Psoas muscle (tissue), 8 donors: ENCODE measurements around the gene OTX2. TPM values are rescaled to one million over a fixed set of nuclear protein-coding genes. Genes with fewer than 3 reads are reported as not detected.
A peak's percentile ranks its signal among the peaks of the same experiment; 100 is the strongest.

Source experiments
- ATAC-seq, 4 donors: fragments of 200-7000 bp; cut with Tn5 transposase; one replicate each; pipeline ENCODE4 v1.9.1; 2020; ENCODE audit warnings: moderate library complexity in 3 of 4, mild to moderate bottlenecking in 2 of 4
- DNase-seq, 2 donors: peaks; one replicate each; pipeline ENCODE4 v3.0.0-alpha.2; 2020
- H3K27ac ChIP-seq: fragments of 200-600 bp; one replicate; pipeline ENCODE4 v1.8.0; 2022
- H3K27me3 ChIP-seq, 3 donors: fragments of 200-600 bp in 1 of 3; one replicate each; pipeline versions ENCODE4 v1.6.1 to v1.8.0; 2013 to 2022; ENCODE audit warnings: low read length in 2 of 3, mild to moderate bottlenecking in 2 of 3, moderate library complexity in 1 of 3; ENCODE audit not compliant: insufficient read depth in 3 of 3
- H3K36me3 ChIP-seq, 2 donors: fragments of 200-600 bp in 1 of 2; one replicate each; pipeline versions ENCODE4 v1.6.1 to v1.8.0; 2013 to 2022; ENCODE audit warnings: low read depth in 1 of 2, mild to moderate bottlenecking in 1 of 2, moderate library complexity in 1 of 2; ENCODE audit not compliant: insufficient read depth in 1 of 2
- H3K4me1 ChIP-seq: fragments of 200-600 bp; one replicate; pipeline ENCODE4 v1.8.0; 2022
- H3K4me3 ChIP-seq: fragments of 200-600 bp; one replicate; pipeline ENCODE4 v1.8.0; 2022; ENCODE audit warnings: mild to moderate bottlenecking
- H3K9me3 ChIP-seq: fragments of 200-600 bp; one replicate; pipeline ENCODE4 v1.8.0; 2022
- CTCF ChIP-seq: fragments of 200-600 bp; IDR thresholded peaks from one replicate; pipeline ENCODE4 v1.8.0; 2022; ENCODE audit warnings: antibody characterized with exemption
- WGBS, 3 donors: extraction: QIAGEN DNeasy Blood & Tissue Kit; methylation state at CpG; one replicate each; pipeline versions ENCODE4 v1.1.6 to v1.1.7; 2013; 5-methylcytosine and 5-hydroxymethylcytosine counted together
- intact Hi-C, 2 donors: fragments of 100-400 bp; cut with DNase I; formaldehyde crosslinking; loops; one replicate each; pipeline versions ENCODE4 v1.11.0 to v1.14.2; 2022
- polyA plus RNA-seq, 3 donors: library from polyadenylated mRNA; stranded (reverse); fragments of 200-250 nt; gene quantifications; one replicate each; pipeline ENCODE4 v1.2.3, GENCODE V29; 2013
- total RNA-seq, 4 donors: library from RNA; stranded (reverse); fragmentation: NEBNext Ultra II Directional in 2 of 4; extraction: Animal tissue kit (Norgen Biotek cat#: 25700) in 2 of 4; gene quantifications; one replicate each; pipeline versions ENCODE4 v1.2.1 to v1.2.4, GENCODE V29; 2021 to 2023
- donor health status: healthy with polysubstance abuse.
- donor health status: DM: no; HTN: no; CAD: no; lungs with moderate emphysema.
- donor health status: Bipolar disorder and iron deficiency.
- donor health status: healthy.
- donor health status: DM: yes; HTN: yes; CAD: no.
- donor health status: DM: no; HTN: no; CAD: no.
- donor health status: DM: no; HTN: no; CAD: no.
- donor health status: DM: yes; HTN: yes; CAD: no.

OTX2 gene
- total and polyA plus RNA-seq, 7 donors, result not detected

GRCh38 chr14:56808110-56808382 lies 2.2 kb downstream of the OTX2 start:
- TF ChIP-seq CTCF, result no peak
- 1 to 3% (median 2%) methylated on average over 16 of the region's 16 CpGs for WGBS, 3 donors
- peak overlapping the region; percentile 52 for H3K4me3 ChIP-seq
- no peaks in the 10 kb centered on the region for H3K36me3 ChIP-seq
- DNase-seq (no peak), ATAC-seq (no peak)
- H3K27ac ChIP-seq, result no peak overlapping the region
- H3K27me3 ChIP-seq, result peaks cover 9 to 99% (median 62%) of the 10 kb centered on the region in 3 donors
- peaks cover 7% of the 10 kb centered on the region for H3K4me1 ChIP-seq
- H3K9me3 ChIP-seq, result no peaks in the 10 kb centered on the region
- intact Hi-C loops, result no loop called here

GRCh38 chr14:56807386-56808109 lies 2.7 kb downstream of the OTX2 start:
- no peaks in the 10 kb centered on the region for H3K9me3 ChIP-seq
- H3K36me3 ChIP-seq, result no peaks in the 10 kb centered on the region
- peak overlapping the region; percentile 52 for H3K4me3 ChIP-seq
- H3K27me3 ChIP-seq, result peaks cover 8 to 99% (median 60%) of the 10 kb centered on the region in 3 donors
- H3K27ac ChIP-seq, result no peak overlapping the region
- DNase-seq (no peak), ATAC-seq (no peak)
- intact Hi-C loops, result no loop called here
- peaks cover 7% of the 10 kb centered on the region for H3K4me1 ChIP-seq
- WGBS, 3 donors, result 6 to 9% (median 9%) methylated on average over 37 to 39 of the region's 39 CpGs
- no peak for TF ChIP-seq CTCF

GRCh38 chr14:56806760-56807159 lies 3.5 kb downstream of the OTX2 start:
- no peak overlapping the region for H3K4me3 ChIP-seq
- intact Hi-C loops, result no loop called here
- TF ChIP-seq CTCF, result no peak

GRCh38 chr14:56805992-56806727 lies 4.1 kb downstream of the OTX2 start:
- no peak for TF ChIP-seq CTCF
- Histone ChIP-seq H3K36me3 (no peaks in the 10 kb centered on the region), H3K27ac (no peak overlapping the region), H3K4me3 (no peak overlapping the region), H3K4me1 (peaks cover 7% of the 10 kb centered on the region), H3K27me3 (peaks cover 13 to 99% (median 52%) of the 10 kb centered on the region in 3 donors), H3K9me3 (no peaks in the 10 kb centered on the region)
- ATAC-seq (no peak), DNase-seq (no peak)
- intact Hi-C loops, result no loop called here
- 12 to 16% (median 15%) methylated on average over 9 of the region's 9 CpGs for WGBS, 3 donors

More at GRCh38 chr14:56806760-56807159, 3.5 kb downstream of the OTX2 start:
- ATAC-seq (no peak), DNase-seq (no peak)
- no peak overlapping the region for H3K27ac ChIP-seq
- H3K4me1 ChIP-seq, result peaks cover 7% of the 10 kb centered on the region
- WGBS, 3 donors, result 15 to 22% (median 15%) methylated on average over 4 of the region's 4 CpGs
- H3K9me3 ChIP-seq, result no peaks in the 10 kb centered on the region
- H3K36me3 ChIP-seq, result no peaks in the 10 kb centered on the region
- peaks cover 8 to 99% (median 55%) of the 10 kb centered on the region in 3 donors for H3K27me3 ChIP-seq
